Neuronal stem cell (in vitro differentiated cells): Measurements from ENCODE around the gene ERV3-1.

Source experiments
- DNase-seq: peaks from one replicate; pipeline ENCODE4 v3.0.0-alpha.2; 2013; ENCODE audit warnings: low spot score
- H2AFZ ChIP-seq: one replicate; pipeline ENCODE4 v1.6.1; 2013; ENCODE audit warnings: mild to moderate bottlenecking, low read length, inconsistent platforms
- H2AK5ac ChIP-seq: 2 replicates; pipeline ENCODE4 v1.6.1; 2013; ENCODE audit warnings: low read depth, mild to moderate bottlenecking, inconsistent platforms, low read length, moderate library complexity, mixed read lengths
- H2BK120ac ChIP-seq: 2 replicates; pipeline ENCODE4 v1.6.1; 2013; ENCODE audit warnings: low read depth, mild to moderate bottlenecking, inconsistent platforms, low read length, moderate library complexity, mixed read lengths
- H2BK12ac ChIP-seq: one replicate; pipeline ENCODE4 v1.6.1; 2013; ENCODE audit warnings: low read length, inconsistent platforms
- H2BK15ac ChIP-seq: 2 replicates; pipeline ENCODE4 v1.6.1; 2013; ENCODE audit warnings: mild to moderate bottlenecking, low read length, inconsistent platforms, mixed read lengths
- H2BK5ac ChIP-seq: one replicate; pipeline ENCODE4 v1.6.1; 2013; ENCODE audit warnings: inconsistent platforms, mild to moderate bottlenecking, low read length, moderate library complexity
- H3K14ac ChIP-seq: one replicate; pipeline ENCODE4 v1.6.1; 2013; ENCODE audit warnings: low read length, inconsistent platforms
- H3K18ac ChIP-seq: 2 replicates; pipeline ENCODE4 v1.6.1; 2013; ENCODE audit warnings: low read length, inconsistent platforms
- H3K23ac ChIP-seq: 2 replicates; pipeline ENCODE4 v1.6.1; 2013; ENCODE audit warnings: low read depth, mild to moderate bottlenecking, mixed read lengths, low read length, inconsistent platforms; ENCODE audit not compliant: poor library complexity
- H3K27ac ChIP-seq: replicated peaks from 3 replicates; pipeline ENCODE4 v1.5.1; 2013; ENCODE audit warnings: low read length, inconsistent platforms
- H3K27me3 ChIP-seq, 3 experiments: 2 replicates each; pipeline ENCODE4 v1.6.1; 2013; ENCODE audit warnings: low read length in 3 of 3, mild to moderate bottlenecking in 2 of 3, inconsistent platforms in 1 of 3, low read depth in 1 of 3, mixed read lengths in 1 of 3, moderate library complexity in 1 of 3; ENCODE audit not compliant: control insufficient read depth in 3 of 3, insufficient read depth in 3 of 3
- H3K36me3 ChIP-seq, 2 donors: replicated peaks in 1 of 2; 2 replicates each; pipeline ENCODE4 v1.6.1; 2013; ENCODE audit warnings: low read length in 2 of 2; ENCODE audit not compliant: control insufficient read depth in 2 of 2, insufficient read depth in 2 of 2
- H3K4ac ChIP-seq: 2 replicates; pipeline ENCODE4 v1.6.1; 2013; ENCODE audit warnings: inconsistent platforms, mild to moderate bottlenecking, low read length, moderate library complexity
- H3K4me1 ChIP-seq, 2 donors: 1 replicate in 1 of 2; 2 replicates in 1 of 2; pipeline ENCODE4 v1.6.1; 2013; ENCODE audit warnings: low read length in 2 of 2, low read depth in 1 of 2; ENCODE audit not compliant: control insufficient read depth in 2 of 2, insufficient read depth in 1 of 2
- H3K4me2 ChIP-seq: one replicate; pipeline ENCODE4 v1.6.1; 2013; ENCODE audit warnings: mild to moderate bottlenecking, low read length, inconsistent platforms; ENCODE audit not compliant: insufficient read depth, poor library complexity, severe bottlenecking
- H3K4me3 ChIP-seq, 2 donors: 2 replicates each; pipeline ENCODE4 v1.5.1; 2013; ENCODE audit warnings: low read length in 2 of 2, mild to moderate bottlenecking in 2 of 2, inconsistent platforms in 1 of 2, moderate library complexity in 1 of 2
- H3K79me1 ChIP-seq: one replicate; pipeline ENCODE4 v1.6.1; 2013; ENCODE audit warnings: low read depth, mild to moderate bottlenecking, inconsistent platforms, low read length, moderate library complexity
- H3K9ac ChIP-seq: one replicate; pipeline ENCODE4 v1.6.1; 2013; ENCODE audit warnings: mild to moderate bottlenecking, low read depth, low read length, inconsistent platforms; ENCODE audit not compliant: poor library complexity
- H3K9me3 ChIP-seq, 2 donors: replicated peaks in 1 of 2; 2 replicates each; pipeline versions ENCODE3 to v1.6.1; 2013; ENCODE audit warnings: low read length in 2 of 2, mild to moderate bottlenecking in 2 of 2, inconsistent platforms in 1 of 2, low read depth in 1 of 2, mixed read lengths in 1 of 2, moderate library complexity in 1 of 2; ENCODE audit not compliant: control insufficient read depth in 2 of 2, insufficient read depth in 1 of 2
- H4K8ac ChIP-seq: one replicate; pipeline ENCODE4 v1.6.1; 2013; ENCODE audit warnings: low read depth, mild to moderate bottlenecking, inconsistent platforms, low read length, moderate library complexity
- H4K91ac ChIP-seq: one replicate; pipeline ENCODE4 v1.6.1; 2013; ENCODE audit warnings: low read length, low read depth, mild to moderate bottlenecking, inconsistent platforms; ENCODE audit not compliant: poor library complexity
- WGBS, 2 donors: extraction: QIAGEN DNeasy Blood & Tissue Kit; methylation state at CpG; one replicate each; pipeline ENCODE4 v1.1.7; 2013; ENCODE audit warnings: missing lambda C conversion rate in 2 of 2, mixed read lengths in 1 of 2; ENCODE audit not compliant: insufficient read length in 2 of 2, insufficient replicate concordance in 1 of 2; ENCODE audit errors: extremely low coverage in 2 of 2; 5-methylcytosine and 5-hydroxymethylcytosine counted together

ERV3-1 gene

DNA sequence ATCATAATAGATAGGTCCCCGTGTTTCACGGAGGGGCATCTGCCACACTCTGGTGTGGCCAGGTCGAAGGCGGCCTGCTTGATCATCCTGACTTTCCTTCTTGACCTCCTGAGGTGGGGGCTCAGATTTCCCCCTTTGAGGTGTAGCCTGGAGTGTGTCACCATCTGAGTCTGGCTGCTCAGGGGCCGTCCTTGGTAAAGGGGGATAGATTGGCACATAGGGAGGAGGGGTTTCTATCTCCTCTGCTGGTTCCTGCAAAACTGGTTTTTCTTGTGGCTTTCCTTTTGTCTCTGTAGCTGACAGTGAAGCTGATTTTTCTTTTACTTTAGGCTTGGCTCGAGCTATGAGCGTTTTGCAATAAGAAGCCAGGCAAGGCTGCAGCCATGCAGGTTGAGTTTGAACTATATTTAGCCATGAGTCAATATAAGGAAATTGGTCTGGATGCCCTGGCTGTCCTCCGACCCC is 8.5 kb downstream of the ERV3-1 start:
- Histone ChIP-seq H3K4me3 (no peak overlapping the region), H4K91ac (no peak overlapping the region), H3K79me1 (peaks cover 3% of the 10 kb centered on the region), H3K18ac (no peak overlapping the region), H3K14ac (no peak overlapping the region), H2AFZ (no peak overlapping the region), H3K4me1 (no peaks in the 10 kb centered on the region), H3K9me3 (peaks cover 50 to 99% of the 10 kb centered on the region in 2 donors), H3K36me3 (peaks cover 28 to 90% of the 10 kb centered on the region in 2 donors), H3K4me2 (no peak overlapping the region), H2BK120ac (no peak overlapping the region), H3K23ac (no peak overlapping the region), H3K27me3 (no peaks in the 10 kb centered on the region), H2BK5ac (no peak overlapping the region), H3K9ac (no peak overlapping the region), H2BK15ac (no peak overlapping the region), H4K8ac (no peak overlapping the region), H2AK5ac (no peak overlapping the region), H3K4ac (no peak overlapping the region), H3K27ac (no peak overlapping the region), H2BK12ac (no peak overlapping the region)
- no CpG with 5 or more reads among the region's 8 CpGs for WGBS, 2 donors
- DNase-seq, result no peak

DNA sequence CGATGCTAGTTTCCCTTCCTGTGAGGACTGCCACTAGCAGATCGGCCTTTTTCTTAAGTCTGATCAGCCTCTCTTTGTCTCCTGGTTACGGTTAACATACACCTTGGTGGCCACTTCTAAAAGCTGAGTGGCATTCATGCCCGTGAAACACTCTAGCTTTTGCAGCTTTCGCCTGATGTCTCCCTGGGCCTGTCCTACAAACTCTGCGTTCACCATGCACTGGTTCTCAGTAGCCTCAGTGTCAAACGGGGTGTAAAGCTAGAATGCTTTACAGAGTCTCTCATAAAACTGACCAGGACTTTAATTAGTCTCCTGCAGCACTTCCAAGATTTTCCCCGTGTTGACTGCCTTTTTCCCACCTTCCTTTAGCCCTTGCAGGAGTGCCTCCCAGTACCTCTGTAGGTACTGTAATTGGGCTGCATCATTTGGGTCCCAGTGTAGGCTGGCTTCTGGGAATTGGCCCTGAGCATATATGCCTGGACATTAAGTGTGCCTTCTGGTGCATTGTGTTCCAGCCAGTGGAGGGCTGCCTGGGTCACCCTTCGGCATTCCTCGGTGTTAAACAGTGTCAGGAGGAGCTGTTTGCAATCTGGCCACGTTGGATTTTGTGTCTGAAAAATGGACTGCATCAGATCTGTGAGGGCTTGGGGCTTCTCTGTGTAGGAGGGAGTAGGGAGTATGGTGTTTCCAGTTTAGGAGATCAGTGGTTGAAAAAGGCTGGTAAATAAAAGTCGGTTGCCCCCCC is 9.2 kb downstream of the ERV3-1 start:
- Histone ChIP-seq H3K9me3 (peaks cover 54 to 99% of the 10 kb centered on the region in 2 donors), H4K91ac (no peak overlapping the region), H3K79me1 (peaks cover 3% of the 10 kb centered on the region), H3K4ac (no peak overlapping the region), H3K14ac (no peak overlapping the region), H2BK120ac (no peak overlapping the region), H3K4me2 (no peak overlapping the region), H3K27ac (no peak overlapping the region), H3K9ac (no peak overlapping the region), H3K36me3 (peaks cover 34 to 90% of the 10 kb centered on the region in 2 donors), H2BK12ac (no peak overlapping the region), H3K4me3 (no peak overlapping the region), H2BK5ac (no peak overlapping the region), H2BK15ac (no peak overlapping the region), H2AFZ (no peak overlapping the region), H4K8ac (no peak overlapping the region), H3K27me3 (no peaks in the 10 kb centered on the region), H2AK5ac (no peak overlapping the region), H3K23ac (no peak overlapping the region), H3K18ac (no peak overlapping the region), H3K4me1 (no peaks in the 10 kb centered on the region)
- DNase-seq, result no peak
- WGBS, 2 donors, result no CpG with 5 or more reads among the region's 12 CpGs

GRCh38 chr7:64996305-64996704 is 10.2 kb downstream of the ERV3-1 start:
- H3K4ac ChIP-seq, result no peak overlapping the region
- H2BK5ac ChIP-seq, result no peak overlapping the region
- H3K4me3 ChIP-seq, result no peak overlapping the region
- no peak overlapping the region for H2BK12ac ChIP-seq
- no CpG with 5 or more reads among the region's 2 CpGs for WGBS, 2 donors
- no peak overlapping the region for H2AK5ac ChIP-seq
- no peak overlapping the region for H3K27ac ChIP-seq
- H2BK15ac ChIP-seq, result no peak overlapping the region
- H3K36me3 ChIP-seq, result peaks cover 35 to 90% of the 10 kb centered on the region in 2 donors
- H3K27me3 ChIP-seq, result no peaks in the 10 kb centered on the region
- H2AFZ ChIP-seq, result no peak overlapping the region
- H2BK120ac ChIP-seq, result no peak overlapping the region
- no peak overlapping the region for H4K91ac ChIP-seq
- peaks cover 54 to 99% of the 10 kb centered on the region in 2 donors for H3K9me3 ChIP-seq
- peaks cover 3% of the 10 kb centered on the region for H3K79me1 ChIP-seq
- no peak overlapping the region for H3K9ac ChIP-seq
- no peaks in the 10 kb centered on the region for H3K4me1 ChIP-seq
- H3K4me2 ChIP-seq, result no peak overlapping the region
- no peak overlapping the region for H3K14ac ChIP-seq
- H3K23ac ChIP-seq, result no peak overlapping the region
- DNase-seq, result no peak
- H4K8ac ChIP-seq, result no peak overlapping the region
- no peak overlapping the region for H3K18ac ChIP-seq

- Histone ChIP-seq H2BK15ac (no peak overlapping the region), H3K79me1 (peaks cover under 1% of the 10 kb centered on the region), H2AK5ac (no peak overlapping the region), H3K9me3 (peaks cover 50 to 98% of the 10 kb centered on the region in 2 donors), H3K9ac (no peak overlapping the region), H3K4ac (no peak overlapping the region), H4K91ac (no peak overlapping the region), H2BK12ac (no peak overlapping the region), H3K23ac (no peak overlapping the region), H3K4me3 (no peak overlapping the region), H3K27ac (no peak overlapping the region), H3K36me3 (peaks cover 30 to 89% of the 10 kb centered on the region in 2 donors), H4K8ac (no peak overlapping the region), H3K18ac (no peak overlapping the region), H3K27me3 (no peaks in the 10 kb centered on the region), H2BK5ac (no peak overlapping the region), H3K4me2 (no peak overlapping the region), H3K14ac (no peak overlapping the region), H2AFZ (no peak overlapping the region), H2BK120ac (no peak overlapping the region), H3K4me1 (no peaks in the 10 kb centered on the region)
- no peak for DNase-seq
- no CpG with 5 or more reads among the region's 7 CpGs for whole genome bisulfite sequencing, 2 donors
Observed at GRCh38 chr7:64993901-64994300, 12.6 kb downstream of the ERV3-1 start.
